GM21367 (cell line): ENCODE measurements around the gene EID3.
"Not testable (repeated sequence)": the region's sequence is repeated elsewhere in the genome, so short reads cannot be mapped to it uniquely, and the experiment has no call there.

Source experiments
- ATAC-seq: cut with Tn5 transposase; IDR thresholded peaks from one replicate; pipeline ENCODE4 v1.9.1; 2021; ENCODE audit not compliant: unreplicated experiment

Gene EID3

DNA sequence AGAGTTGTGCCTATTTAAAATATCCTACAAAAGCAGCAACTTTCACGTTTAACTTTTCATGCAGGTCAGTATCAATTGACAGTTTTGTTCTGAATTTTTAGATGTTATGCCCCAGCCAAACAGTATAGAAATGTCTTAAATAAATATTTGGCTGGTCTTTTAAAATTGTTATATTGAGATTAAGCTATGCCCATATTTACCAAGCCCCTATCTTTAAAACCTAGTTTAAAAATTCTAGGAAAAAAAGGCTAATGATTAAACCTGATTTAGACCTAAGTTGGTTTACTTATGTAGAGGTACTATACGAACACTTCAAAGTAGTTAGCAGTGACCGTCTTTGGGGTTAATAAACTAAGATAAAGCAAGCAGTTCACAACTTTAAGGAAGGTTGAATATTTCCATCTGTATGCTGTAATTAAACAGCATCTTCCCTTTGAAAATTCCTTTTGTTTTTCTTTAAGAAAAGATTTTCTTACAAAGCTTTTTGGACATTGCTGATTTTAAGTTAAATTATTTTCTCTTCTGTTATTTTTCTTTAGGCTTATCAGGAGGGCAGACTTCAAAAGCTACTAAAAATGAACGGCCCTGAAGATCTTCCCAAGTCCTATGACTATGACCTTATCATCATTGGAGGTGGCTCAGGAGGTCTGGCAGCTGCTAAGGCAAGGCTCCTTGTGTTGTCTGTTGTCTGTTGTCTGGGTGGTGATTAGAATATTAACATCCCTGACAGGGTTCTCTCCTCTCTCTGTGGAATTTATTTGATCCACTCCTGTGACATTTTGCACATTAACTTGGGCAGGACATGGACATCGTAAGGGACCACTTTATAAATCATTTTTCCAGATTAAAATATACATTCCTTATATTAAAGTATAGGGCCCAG lies 7.5 kb downstream of the EID3 start:
- no peak for ATAC-seq

DNA sequence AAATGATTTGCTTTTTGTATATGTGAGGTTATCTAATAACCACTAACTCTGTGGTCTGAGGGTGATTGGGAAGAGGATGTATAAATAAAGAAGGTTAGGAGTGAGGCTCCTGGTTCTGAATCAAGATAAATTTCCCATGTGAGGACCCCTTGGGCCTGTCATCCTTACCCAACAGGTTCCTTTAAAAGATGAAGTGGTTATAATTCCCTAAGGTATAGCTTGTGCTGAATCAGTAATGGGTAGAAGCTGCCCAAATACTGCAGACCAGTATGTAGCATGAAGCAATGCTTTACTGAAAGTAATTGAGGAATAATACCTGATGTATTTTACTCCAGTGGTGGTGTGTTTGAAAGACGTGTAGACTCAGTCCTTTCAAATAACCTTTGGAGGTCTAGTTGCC lies 8.7 kb downstream of the EID3 start:
- no peak for ATAC-seq

DNA sequence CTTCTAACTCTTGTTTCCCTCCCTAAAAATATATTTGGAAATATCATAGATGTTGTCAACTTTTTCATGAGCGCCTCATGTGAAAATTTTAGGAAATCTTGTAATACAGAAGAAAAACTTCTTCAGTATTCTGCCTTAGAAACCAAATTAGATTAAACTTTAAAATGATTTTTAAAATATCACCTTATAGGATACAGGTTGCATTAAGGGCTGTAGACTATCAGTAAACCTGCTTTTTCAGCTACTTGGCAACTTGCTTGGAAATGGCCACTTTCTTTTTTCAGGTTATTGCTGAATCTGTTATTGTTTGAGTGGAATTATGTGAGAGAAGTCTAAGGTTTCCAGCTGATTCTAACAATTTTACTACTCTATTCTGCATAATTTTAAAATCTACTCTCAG lies 9.1 kb downstream of the EID3 start:
- ATAC-seq = no peak

DNA sequence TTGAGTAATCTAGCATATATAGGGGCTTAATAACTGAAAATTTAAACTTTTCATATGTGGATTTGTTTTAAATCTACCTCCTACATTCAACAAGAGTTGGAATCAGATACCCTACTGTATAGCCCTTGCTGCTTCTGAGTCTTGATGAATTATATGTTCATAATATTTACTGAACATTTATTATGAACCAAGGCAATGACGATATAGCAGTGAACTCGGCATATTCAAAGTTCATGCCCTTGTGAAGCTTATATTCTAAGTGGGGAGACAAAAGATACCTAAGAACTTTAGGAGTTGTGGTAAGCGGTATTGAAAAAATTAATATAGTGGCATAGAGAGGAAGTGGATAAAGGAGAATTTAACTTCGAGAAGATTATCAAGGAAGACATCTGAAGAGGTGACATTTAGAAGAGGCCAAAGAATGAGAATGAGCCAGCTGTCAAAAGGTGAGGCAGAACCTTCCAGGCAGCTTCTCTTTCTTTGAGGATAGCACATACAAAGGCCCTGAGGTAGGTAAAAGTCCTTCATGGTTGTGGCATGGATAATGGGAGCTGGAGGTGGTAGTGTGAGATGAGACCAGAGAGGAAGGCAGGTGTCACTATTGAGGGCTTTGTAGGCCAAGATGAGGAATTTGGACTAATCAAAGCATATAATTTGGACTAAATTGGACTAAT lies 10.2 kb downstream of the EID3 start:
- ATAC-seq = no peak

DNA sequence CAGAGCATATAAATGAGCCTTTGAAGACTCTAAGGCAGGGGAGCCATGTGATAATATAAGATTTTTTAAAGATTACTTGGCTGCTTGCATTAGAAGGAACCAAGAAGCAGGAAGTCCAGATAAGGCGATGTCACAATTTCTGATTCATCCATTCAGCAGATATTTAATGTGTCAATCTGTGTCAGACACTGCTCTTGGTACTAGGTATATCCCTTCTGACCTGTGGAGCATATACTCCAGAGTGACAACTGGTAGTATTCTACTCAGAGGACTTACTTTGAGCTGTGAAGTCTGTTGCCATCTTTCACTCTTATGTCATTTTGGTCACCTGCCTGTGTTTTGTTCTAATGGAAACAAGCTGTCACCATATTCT lies 10.7 kb downstream of the EID3 start:
- no peak for ATAC-seq

DNA sequence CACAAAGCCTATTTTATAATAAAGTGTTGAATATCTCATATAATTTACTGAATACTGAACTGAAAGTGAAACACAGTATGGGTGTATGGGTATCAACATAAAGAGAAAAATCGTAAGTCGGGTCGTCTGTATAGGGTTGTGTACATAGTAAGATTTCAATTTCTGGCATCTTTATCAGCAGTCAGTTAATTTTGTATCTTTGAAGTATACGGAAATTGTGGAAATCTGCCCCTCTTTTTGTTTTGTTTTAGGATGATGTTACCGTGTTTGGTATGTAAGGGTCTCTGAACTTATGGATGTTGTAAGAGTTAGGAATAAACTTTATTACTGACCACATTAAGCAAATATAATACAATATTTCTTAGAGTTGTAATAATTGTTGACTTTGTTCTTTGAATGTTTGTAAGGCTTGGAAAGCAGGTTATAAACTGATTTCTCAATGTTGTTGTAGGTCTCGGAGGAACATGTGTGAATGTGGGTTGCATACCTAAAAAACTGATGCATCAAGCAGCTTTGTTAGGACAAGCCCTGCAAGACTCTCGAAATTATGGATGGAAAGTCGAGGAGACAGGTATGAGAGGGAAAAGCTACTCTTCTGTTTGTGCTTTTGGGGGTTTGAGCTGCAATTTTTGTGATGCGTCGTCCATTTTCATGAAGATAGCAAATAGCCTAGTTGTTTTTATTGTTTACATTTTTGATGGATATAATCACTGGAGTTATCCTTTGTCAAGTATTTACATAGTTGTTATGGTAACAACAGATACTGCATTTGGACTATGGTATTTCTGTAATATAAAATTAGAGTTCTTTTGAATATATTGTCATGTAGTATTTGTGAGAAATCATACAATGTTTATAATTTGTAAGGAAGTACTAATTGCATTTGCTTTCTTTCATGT lies 12.0 kb downstream of the EID3 start:
- no peak for ATAC-seq

DNA sequence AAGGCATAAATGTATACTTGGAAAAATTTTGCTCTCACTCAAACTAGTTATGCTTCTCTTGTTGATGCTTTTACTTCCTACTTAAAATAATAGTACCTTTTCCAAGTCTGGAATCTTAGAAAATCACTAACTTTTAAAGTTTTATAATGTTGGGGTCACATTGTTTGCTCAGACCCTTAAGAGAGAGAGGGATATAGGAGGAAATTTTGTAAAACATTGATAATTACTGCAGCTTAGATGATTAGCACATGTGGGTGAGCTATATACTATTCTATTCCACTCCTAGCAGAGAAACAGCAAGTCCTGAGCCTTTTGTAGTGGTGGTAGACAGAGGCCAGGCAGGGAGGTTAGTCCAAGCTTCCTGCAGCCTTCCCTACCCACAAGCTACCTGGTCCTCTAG lies 13.4 kb downstream of the EID3 start:
- no peak for ATAC-seq

DNA sequence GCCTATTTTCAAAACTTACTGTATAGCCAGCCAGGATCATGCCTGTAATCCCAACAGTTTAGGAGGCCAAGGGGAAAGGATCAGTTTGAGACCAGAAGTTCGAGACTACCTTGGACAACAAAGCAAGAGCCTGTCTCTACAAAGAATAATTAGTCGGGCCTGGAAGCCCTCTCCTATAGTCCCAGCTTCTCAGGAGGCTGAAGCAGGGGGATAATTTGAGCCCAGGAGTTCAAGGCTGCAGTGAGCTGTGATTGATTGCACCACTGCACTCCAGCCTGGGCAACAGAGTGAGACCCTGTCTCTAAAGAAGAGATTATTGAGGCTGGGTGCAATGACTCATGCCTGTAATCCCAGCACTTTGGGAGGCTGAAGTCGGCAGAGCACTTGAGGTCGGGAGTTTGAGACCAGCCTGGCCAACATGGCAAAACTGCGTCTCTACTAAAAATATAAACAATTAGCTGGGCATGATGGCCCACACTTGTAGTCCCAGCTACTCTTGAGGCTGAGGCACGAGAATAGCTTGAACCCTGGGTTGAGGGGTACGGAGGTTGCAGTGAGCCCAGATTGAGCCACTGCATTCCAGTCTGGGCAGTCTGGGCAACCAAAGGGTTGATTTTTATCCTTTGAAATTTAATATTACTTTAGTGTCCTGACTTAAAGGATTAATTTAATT lies 14.1 kb downstream of the EID3 start:
- ATAC-seq = no peak

DNA sequence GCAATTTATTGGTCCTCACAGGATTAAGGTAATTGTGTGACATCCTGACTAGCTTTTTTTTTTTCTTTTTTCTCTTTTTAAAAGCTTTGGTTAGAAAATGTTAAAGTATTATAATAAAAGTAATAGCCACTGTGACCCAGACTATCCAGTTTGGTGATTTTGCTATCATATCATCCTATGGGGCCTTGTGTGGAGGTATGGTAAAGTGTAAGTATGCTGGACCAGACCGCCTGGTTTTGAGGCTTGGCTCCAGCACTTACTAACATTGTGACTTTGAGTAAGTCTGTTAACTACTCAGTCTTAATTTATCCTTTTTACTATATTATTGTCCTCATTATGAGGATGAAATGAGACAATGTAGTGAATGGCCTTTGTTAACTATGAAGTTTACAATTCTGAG lies 15.5 kb downstream of the EID3 start:
- ATAC-seq = no peak

DNA sequence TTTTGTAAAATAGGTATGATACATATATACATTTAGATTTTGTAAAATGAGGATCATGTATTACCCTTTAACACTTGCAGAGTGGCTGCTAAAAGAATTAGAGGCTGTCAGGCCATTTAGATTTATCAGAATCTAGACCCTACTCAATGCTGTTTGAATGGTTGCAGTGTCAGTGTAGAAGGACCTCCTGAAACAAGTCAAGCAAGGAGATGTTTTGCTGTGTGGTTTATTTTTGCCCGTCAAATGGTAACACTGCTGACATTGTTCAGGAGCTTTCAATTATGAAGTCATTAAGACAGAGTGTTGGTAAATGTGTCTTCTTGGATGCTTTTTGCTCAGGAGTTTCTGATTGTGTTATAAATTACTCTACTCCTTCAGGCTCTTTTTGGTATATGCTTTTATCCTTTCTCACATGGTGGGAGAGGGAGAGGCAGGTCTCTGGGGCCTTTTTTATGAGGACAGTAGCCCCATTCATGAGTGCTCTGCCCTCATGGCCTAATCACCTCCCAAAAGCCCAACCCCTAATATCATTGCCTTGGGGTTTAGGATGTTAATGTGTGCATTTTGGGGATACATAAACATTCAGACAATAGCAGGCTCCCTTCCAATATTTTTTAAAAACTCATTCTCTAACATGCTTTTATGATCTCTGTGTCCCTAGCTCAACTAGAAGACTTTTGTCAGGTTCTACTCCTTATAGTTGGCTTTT lies 16.5 kb downstream of the EID3 start:
- no peak for ATAC-seq

DNA sequence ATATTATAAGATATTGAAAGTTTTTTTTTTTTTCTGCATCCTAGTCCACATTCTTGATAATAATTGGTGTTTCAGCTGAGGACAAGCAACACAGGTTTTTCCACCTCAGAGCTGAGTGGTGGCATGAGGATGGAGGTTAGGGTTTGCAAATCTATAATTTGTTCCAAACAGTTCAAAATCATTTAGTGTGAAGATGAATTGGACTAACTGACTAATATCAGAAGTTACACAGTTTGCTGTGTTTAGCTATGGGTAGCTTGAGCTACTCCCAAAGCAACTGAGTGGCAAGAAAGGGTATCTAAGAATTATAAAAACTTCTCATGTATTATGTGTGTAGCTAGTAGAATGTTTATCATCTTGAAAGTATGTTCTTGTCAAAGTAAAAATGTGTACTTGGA lies 17.1 kb downstream of the EID3 start:
- ATAC-seq = no peak

DNA sequence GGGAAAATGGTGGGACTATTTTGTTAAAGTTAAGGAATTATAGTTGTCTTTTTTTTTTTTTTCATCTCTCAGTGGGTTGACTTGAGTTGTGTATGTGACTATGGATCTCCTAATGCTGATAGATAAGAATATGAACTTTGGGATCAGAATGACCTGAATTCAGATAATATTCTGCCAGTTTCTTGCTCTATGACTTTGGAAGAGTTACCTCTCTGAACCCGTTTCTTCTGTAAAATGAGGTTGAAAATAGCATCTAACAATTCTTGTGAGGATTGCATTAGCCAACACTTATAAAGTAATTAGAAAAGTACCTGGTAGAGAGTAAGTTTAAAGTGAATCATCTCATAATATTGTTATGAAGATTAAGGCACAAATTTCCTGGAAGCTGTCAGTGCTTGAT lies 18.4 kb downstream of the EID3 start:
- no peak for ATAC-seq

DNA sequence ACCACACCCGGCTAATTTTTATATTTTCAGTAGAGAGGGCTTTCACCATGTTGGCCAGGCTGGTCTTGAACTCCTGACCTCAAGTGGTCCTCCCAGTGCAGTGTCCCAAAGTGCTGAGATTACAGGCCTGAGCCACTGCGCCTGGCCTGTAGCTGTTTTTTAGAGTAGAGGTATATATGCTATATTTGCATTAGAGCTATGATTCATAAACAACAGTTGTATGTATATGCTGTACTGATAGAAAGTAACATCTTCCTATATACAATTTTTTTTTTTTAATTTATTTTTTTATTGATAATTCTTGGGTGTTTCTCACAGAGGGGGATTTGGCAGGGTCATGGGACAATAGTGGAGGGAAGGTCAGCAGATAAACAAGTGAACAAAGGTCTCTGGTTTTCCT lies 19.0 kb downstream of the EID3 start:
- ATAC-seq = not testable (repeated sequence)

DNA sequence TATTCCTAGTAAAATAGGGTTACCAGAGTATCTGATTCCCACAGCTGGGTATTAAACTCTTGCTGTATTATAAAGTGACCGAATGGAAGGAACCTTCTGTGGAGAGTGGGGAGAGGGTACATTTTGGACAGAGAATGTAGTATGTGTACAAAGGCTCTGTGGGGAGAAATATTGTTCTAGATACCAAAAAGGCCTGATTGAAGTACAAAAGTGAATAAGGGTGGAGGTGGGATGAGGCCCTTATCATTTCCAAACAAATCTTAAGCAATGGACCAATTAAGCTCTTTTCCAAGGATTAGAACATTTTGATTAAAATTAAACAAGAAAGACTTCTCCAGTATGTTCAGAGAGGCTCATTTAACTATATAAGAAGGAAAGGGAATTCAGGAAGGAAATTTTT lies 20.4 kb downstream of the EID3 start:
- no peak for ATAC-seq

DNA sequence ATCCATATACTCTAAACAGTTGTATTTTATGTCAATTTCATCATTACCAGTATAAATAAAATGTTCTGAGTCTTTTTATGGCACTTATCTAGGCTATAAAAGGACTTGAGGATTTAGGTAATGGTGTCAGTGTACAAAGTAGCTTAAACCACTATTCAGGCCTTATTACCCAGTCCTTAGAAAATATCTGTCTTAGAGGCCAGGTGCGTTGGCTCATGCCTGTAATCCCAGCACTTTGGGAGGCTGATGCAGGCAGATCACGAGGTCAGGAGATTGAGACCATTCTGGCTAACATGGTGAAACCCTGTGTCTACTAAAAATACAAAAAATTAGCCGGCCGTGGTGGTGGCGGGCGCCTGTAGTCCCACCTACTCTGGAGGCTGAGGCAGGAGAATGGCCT lies 24.7 kb downstream of the EID3 start:
- ATAC-seq = not testable (repeated sequence)

DNA sequence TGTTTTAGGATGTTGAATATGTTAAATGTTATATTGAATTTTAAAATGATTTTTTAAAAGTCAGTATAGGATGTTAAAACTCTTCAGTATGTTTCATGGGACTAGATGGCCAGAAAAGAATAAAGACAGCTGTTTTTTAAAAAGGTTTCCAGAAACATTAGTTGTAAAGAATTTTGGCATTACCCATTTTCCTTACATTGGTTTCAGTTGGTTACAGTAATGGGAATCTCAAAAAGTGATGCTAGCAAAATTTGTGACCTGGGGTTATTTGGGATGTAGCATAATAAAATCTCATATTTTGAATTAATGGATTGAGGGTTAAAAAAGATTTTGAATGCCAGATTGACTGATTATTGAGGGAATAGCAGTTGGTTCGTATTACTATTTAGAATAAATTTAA lies 25.3 kb downstream of the EID3 start:
- ATAC-seq = no peak

DNA sequence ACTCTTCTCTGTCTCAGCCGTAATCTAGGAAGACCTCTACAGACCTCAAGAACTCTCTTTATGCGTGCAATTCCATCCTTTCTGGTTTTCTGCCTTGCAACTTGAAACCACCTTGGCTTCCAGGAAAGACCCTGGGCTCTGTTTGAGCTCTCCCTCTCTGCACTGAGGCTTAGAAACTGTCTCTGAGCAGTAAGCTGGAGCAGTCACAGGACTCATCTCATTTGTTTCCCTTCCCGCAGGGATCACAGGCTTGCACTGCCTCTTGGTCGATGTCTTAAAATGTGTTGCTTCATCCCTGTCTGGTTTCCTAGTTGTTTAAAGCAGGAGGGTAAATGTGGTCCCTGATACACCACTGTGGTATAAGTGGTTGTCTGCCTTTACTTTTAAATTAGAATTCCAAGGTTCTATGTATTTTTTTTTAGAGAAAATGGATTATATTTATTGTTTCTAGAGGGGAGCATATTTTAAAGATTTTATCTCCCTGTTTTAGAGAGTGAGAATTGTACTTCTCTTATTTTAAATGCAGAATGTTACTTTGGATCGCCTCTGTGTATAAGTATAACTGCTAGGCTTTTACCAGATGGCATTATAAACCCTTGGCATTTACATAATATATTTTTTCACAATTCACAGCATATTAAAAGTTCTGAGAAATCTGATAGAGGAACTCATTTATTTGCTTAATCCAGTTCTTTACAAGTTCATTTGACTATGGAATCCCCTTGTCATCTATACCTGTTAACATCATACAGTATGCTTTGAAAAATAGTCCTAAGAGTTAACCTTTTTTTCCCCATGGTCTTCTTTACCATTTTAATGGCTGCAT lies 26.4 kb downstream of the EID3 start:
- ATAC-seq = no peak

DNA sequence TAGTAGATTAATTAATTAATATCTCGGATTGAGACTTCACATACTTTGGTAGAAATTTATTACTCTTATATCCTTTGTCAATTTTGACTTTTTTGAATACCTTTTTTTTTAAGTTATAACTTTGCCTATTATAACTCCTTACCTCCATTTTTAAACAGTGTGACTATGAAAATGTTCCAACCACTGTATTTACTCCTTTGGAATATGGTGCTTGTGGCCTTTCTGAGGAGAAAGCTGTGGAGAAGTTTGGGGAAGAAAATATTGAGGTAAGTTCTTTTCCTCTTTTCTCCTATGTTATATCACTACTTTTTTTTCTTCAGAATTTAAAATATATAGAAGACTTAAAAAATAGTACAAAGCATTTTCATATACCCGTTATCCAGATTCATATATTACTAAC lies 27.8 kb downstream of the EID3 start:
- no peak for ATAC-seq

DNA sequence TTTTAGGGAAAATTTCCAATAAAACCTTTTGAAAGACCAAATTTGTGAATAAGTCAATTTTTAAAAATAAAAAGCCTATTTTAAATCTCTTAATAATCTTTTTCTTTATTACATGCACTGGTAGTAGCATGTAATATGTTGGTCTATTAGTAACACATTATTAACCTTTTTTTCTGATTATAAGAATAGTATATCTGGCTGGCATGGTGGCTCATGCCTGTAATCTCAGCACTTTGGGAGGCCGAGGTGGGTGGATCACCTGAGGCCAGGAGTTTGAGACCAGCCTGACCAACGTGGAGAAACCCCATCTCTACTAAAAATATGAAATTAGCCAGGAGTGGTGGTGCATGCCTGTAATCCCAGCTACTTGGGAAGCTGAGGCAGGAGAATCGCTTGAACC lies 28.7 kb downstream of the EID3 start:
- not testable (repeated sequence) for ATAC-seq
